Effector memory CD4-positive, alpha-beta T cell (primary cell): ENCODE measurements around the gene LMO7.

ENCODE experiments used
- DNase-seq, 3 donors: peaks; one replicate each; pipeline ENCODE4 v3.0.0-alpha.2; 2020
- H3K27ac ChIP-seq: 2 replicates; pipeline ENCODE4 v1.7.0; 2013; ENCODE audit warnings: mild to moderate bottlenecking, low read length, moderate library complexity; ENCODE audit not compliant: insufficient read depth, poor library complexity, severe bottlenecking
- H3K27me3 ChIP-seq: replicated peaks from 2 replicates; pipeline ENCODE4 v1.7.0; 2013; ENCODE audit warnings: mild to moderate bottlenecking, low read length; ENCODE audit not compliant: insufficient read depth, control insufficient read depth, poor library complexity, severe bottlenecking
- H3K36me3 ChIP-seq: 2 replicates; pipeline ENCODE4 v1.7.0; 2013; ENCODE audit warnings: mild to moderate bottlenecking, low read length, moderate library complexity; ENCODE audit not compliant: control insufficient read depth, insufficient read depth
- H3K4me1 ChIP-seq: 2 replicates; pipeline ENCODE4 v1.7.0; 2013; ENCODE audit warnings: low read length, mild to moderate bottlenecking; ENCODE audit not compliant: control insufficient read depth, insufficient read depth, poor library complexity, severe bottlenecking
- H3K4me3 ChIP-seq: 2 replicates; pipeline ENCODE4 v1.7.0; 2013; ENCODE audit warnings: low read length, low read depth, mild to moderate bottlenecking; ENCODE audit not compliant: insufficient read depth, poor library complexity, severe bottlenecking
- H3K9me3 ChIP-seq: 2 replicates; pipeline ENCODE4 v1.7.0; 2013; ENCODE audit warnings: mild to moderate bottlenecking, low read length, moderate library complexity; ENCODE audit not compliant: control insufficient read depth

The LMO7 gene

DNA sequence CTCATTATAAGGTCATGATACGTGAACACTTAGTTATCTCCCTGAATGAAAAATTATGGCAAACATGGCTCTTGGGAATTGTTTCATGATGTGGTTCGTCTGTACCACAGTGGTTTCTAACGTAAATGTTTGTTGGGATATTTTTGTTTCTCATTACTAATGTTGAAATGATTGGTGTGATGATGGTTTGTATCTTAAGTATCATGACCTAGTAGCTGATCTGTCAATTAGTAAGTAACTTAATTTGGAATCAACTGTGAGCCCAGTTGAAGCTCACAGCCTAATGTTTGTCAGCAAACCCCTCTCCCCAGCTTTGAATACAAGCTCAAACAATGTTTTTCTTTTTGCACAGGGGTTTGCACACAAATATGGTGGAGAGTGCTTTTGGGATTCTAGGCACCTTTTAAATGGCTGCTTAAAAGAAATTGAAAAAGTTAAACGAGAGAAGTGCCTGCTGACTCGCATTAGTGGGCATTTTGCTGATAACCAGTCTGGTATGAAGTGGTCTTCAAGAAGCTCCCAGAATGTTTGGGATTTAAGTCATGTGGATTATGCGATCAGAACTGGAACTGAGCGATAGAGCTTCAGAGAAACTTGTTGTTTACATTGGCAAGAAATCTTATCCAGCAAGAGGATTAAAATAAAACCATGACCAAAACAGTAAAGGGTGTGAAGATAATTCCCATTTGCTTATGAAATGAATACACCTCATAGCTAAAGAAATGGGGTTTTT lies 68.2 kb downstream of the LMO7 start:
- no peaks in the 10 kb centered on the region for H3K4me1 ChIP-seq
- no peak overlapping the region for H3K27ac ChIP-seq
- H3K9me3 ChIP-seq: no peaks in the 10 kb centered on the region

DNA sequence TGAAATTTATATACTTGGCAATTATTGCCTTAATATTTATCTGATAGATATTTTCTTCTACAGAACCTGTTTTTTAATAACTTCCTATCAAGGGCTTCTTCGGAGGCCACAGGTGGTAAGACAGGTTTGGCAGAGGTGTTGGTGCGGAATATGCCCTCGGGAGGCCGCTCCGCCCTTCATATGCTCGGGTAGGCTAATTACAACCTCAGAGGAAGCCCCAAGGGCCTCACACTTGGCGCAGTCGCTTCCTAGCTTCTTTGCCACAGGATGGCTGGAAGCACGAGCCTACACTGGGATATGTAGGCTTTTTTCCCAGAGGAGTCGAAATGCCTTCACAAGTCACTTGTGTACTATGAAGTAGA lies 68.8 kb downstream of the LMO7 start:
- H3K27me3 ChIP-seq: no peaks in the 10 kb centered on the region
- no peaks in the 10 kb centered on the region for H3K9me3 ChIP-seq
- no peak for DNase-seq
- H3K27ac ChIP-seq: no peak overlapping the region
- H3K4me3 ChIP-seq: no peak overlapping the region
- no peaks in the 10 kb centered on the region for H3K4me1 ChIP-seq
- H3K36me3 ChIP-seq: no peaks in the 10 kb centered on the region

More for the DNA sequence above, 68.2 kb downstream of the LMO7 start:
- Histone ChIP-seq H3K27me3 (no peaks in the 10 kb centered on the region), H3K36me3 (no peaks in the 10 kb centered on the region), H3K4me3 (no peak overlapping the region)
- no peak for DNase-seq

DNA sequence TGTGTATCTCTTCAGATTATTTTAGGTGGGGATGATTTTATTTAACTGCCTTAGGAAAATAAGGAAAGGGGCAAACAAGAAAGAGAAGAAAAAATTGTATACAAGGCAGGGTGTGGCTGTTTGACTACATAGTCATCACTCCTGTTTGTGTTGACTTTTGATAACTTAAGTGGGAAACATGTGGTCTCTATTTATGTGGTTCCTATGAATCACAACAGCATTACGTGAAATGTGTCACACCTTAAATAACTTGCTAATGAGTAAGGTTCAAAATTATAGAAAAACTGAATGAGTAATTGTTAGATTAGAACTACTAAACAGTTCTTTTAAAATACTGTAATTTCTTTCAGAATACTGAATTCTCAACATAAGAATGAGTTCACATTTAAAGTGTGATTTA lies 69.3 kb downstream of the LMO7 start:
- no peak for DNase-seq
- Histone ChIP-seq H3K4me1 (no peaks in the 10 kb centered on the region), H3K4me3 (no peak overlapping the region)

DNA sequence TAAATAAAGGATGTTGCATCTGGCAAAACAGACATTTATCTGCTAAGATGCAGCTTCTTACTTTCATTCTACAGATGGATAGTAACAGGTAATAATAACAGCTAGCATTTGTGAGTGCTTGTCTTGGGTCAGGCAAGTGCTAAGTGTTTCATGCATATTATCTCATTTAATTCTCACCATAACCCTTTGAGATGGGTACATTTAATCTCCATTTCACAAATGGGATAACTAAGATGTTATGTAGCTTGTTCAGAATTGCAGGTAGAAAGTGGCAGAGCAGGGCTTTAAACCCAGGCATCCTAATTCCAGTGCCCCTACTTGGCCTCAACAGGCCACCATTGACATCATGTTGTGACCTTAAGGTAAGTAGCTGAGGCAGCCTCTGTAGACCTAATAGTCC lies 69.8 kb downstream of the LMO7 start:
- H3K9me3 ChIP-seq: no peaks in the 10 kb centered on the region
- no peak for DNase-seq
- H3K36me3 ChIP-seq: no peaks in the 10 kb centered on the region
- no peaks in the 10 kb centered on the region for H3K27me3 ChIP-seq
- no peak overlapping the region for H3K4me3 ChIP-seq
- no peak overlapping the region for H3K27ac ChIP-seq
- H3K4me1 ChIP-seq: no peaks in the 10 kb centered on the region

More for the DNA sequence above, 69.3 kb downstream of the LMO7 start:
- Histone ChIP-seq H3K27ac (no peak overlapping the region), H3K9me3 (no peaks in the 10 kb centered on the region), H3K27me3 (no peaks in the 10 kb centered on the region), H3K36me3 (no peaks in the 10 kb centered on the region)

DNA sequence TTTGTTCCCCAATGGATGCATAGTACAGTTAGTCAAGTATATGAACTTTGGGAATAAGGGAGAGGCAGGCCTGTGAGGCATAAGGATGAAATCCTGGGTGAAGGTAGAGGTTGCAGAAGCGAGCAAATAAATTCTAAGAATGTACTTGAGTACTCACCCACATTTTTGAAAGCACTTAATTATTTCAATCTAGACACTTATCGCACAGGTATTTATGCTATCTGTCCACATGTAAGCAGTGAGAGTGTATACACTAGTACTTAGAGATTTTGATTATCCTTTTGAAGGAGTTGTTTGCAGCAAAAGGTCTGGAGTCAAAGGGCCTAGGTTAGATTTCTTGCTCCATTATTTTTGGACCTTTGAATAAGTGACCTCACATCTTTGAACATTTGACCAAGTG lies 77.7 kb downstream of the LMO7 start:
- Histone ChIP-seq H3K4me3 (no peak overlapping the region), H3K4me1 (no peaks in the 10 kb centered on the region), H3K9me3 (no peaks in the 10 kb centered on the region), H3K27ac (no peak overlapping the region), H3K27me3 (no peaks in the 10 kb centered on the region), H3K36me3 (no peaks in the 10 kb centered on the region)
- no peak for DNase-seq

DNA sequence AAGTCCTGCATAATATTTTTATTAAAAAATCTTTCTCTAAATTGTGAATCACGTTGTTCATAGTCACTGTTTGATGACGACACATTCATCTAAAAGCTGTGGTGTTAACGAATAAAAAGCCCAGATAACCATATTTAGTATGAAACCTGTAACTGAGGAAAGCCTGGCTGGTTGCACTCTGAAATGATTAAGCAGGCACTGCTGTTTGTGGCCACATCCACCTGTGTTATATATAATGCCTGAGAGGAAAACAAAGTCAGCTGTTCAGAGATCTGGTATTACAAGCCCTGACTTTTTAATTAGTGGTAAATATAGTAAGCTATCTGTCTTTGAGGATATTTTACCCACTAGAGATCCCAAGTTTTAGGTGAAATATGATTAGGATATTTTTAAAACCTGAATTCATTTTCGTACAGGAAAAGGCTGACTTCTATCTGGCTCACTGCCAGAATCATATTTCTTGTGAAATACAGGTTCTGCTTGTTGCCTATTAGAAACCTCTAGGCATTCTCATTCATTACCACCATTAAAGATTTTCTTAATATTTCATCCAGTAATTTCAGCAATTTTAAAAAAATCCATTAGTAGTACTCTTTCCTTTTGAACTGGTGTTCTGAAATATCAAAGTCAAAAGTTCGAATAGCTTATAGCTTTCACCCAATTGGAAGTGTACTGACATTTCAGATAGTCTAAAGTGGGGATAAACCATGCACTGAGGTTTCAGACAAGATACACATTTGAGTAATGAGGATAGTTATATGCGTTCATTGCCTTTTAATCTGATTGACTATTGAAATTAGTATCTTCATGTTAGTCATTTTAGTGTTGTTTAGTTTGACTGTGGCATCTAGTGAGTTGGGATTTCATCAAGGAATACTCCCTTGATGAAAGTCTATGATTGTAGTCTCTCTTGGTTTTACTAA lies 79.7 kb downstream of the LMO7 start:
- Histone ChIP-seq H3K27me3 (no peaks in the 10 kb centered on the region), H3K27ac (no peak overlapping the region), H3K9me3 (no peaks in the 10 kb centered on the region), H3K4me3 (no peak overlapping the region), H3K36me3 (no peaks in the 10 kb centered on the region), H3K4me1 (no peaks in the 10 kb centered on the region)
- no peak for DNase-seq

DNA sequence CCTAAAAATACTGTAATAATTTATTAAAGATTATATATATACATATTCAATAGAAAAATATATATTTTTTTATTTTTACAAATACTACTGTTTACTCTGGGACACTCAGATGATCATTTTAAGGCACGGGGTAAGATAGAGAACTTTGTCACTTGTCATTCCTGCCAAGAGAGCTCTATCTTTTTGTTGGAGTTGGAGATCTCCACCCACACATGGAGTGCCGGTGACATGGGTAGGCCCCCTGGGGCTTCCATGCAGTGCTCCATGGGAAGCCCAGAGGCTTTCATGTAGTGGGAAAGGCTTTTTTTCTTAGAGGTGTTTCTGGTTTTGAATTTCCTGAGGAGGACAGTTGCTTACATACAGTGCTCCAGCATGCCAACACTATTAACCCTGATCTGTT lies 81.4 kb downstream of the LMO7 start:
- H3K4me3 ChIP-seq: no peak overlapping the region
- no peaks in the 10 kb centered on the region for H3K4me1 ChIP-seq
- no peak for DNase-seq
- H3K9me3 ChIP-seq: no peaks in the 10 kb centered on the region
- H3K27ac ChIP-seq: no peak overlapping the region
- no peaks in the 10 kb centered on the region for H3K27me3 ChIP-seq
- no peaks in the 10 kb centered on the region for H3K36me3 ChIP-seq

DNA sequence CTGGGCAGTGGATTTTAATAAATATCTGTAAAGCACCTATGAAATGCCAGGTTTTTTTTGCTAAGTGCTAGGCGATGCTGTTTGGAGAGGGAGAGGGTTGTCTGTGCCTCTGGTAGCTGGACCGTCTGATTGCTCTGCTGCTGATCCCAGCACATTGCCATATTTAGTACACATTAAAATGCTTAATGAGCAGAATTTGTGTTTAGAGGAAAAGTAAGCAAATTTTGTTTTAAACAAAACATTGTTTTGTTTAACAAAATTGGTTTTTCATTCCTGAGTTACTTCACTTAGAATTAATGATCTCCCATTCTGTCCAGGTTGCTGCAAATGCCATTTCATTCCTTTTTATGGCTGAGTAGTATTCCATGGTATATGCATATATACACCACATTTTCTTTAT lies 85.2 kb downstream of the LMO7 start:
- no peaks in the 10 kb centered on the region for H3K27me3 ChIP-seq
- no peaks in the 10 kb centered on the region for H3K36me3 ChIP-seq
- H3K27ac ChIP-seq: no peak overlapping the region
- H3K9me3 ChIP-seq: no peaks in the 10 kb centered on the region
- H3K4me3 ChIP-seq: no peak overlapping the region
- DNase-seq: no peak
- H3K4me1 ChIP-seq: no peaks in the 10 kb centered on the region

DNA sequence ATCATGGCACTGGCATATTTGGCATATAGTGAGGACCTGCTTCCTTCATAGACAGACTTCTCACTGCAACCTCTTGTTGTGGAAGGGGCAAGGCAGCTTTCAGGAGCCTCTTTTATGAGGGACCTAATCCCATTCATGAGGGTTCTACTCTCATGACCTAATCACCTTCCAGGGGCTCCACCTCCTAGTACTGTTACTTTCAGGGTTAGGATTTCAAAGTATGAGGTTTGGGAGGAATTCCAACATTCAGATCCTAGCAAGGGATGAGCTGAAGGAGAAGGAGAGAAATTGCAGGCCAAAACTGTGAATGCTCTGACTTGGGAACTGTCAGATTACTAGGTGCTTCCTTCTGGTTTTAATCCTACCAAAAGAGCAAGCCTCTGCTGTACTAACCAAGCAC lies 87.8 kb downstream of the LMO7 start:
- DNase-seq: no peak
- no peak overlapping the region for H3K4me3 ChIP-seq
- H3K9me3 ChIP-seq: no peaks in the 10 kb centered on the region
- no peaks in the 10 kb centered on the region for H3K27me3 ChIP-seq
- no peaks in the 10 kb centered on the region for H3K4me1 ChIP-seq
- no peak overlapping the region for H3K27ac ChIP-seq
- no peaks in the 10 kb centered on the region for H3K36me3 ChIP-seq
